NCI-H2029 treated with DMSO at 0.1 percent for 48 hours (cell line): ENCODE measurements around the gene ATIC.

Experiments
- DNase-seq: peaks from one replicate; lab custom pipeline; 2025; lab: John Stamatoyannopoulos, UW

ATIC gene

GRCh38 chr2:215399067-215399716 is 87.3 kb downstream of the ATIC start:
- no peak for DNase-seq
